ENCODE data around the gene RFX8.

RFX8 gene

DNA sequence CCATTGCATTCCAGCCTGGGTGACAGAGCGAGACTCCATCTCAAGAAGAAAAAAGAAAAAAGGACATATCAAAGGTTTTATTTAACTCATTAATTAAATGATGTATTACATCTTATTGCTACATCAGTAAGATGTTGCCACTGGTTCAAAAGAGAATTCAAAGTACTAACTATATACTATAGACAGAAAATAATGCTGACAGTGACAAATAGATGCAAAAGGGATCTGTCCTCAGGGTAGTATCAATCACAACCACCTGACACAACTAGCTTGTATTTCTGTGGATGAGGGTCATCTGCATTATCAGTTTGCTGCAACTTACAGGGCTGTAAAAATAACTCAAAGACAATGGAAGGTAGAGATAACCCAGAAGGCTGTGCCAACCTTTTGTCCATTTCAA is 71.2 kb downstream of the RFX8 start:
- TF ChIP-seq, protein P1, sequence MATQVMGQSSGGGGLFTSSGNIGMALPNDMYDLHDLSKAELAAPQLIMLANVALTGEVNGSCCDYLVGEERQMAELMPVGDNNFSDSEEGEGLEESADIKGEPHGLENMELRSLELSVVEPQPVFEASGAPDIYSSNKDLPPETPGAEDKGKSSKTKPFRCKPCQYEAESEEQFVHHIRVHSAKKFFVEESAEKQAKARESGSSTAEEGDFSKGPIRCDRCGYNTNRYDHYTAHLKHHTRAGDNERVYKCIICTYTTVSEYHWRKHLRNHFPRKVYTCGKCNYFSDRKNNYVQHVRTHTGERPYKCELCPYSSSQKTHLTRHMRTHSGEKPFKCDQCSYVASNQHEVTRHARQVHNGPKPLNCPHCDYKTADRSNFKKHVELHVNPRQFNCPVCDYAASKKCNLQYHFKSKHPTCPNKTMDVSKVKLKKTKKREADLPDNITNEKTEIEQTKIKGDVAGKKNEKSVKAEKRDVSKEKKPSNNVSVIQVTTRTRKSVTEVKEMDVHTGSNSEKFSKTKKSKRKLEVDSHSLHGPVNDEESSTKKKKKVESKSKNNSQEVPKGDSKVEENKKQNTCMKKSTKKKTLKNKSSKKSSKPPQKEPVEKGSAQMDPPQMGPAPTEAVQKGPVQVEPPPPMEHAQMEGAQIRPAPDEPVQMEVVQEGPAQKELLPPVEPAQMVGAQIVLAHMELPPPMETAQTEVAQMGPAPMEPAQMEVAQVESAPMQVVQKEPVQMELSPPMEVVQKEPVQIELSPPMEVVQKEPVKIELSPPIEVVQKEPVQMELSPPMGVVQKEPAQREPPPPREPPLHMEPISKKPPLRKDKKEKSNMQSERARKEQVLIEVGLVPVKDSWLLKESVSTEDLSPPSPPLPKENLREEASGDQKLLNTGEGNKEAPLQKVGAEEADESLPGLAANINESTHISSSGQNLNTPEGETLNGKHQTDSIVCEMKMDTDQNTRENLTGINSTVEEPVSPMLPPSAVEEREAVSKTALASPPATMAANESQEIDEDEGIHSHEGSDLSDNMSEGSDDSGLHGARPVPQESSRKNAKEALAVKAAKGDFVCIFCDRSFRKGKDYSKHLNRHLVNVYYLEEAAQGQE (IDR thresholded peaks at IDR 0.05; ENCODE audit: insufficient read depth in 1 of 2, low read depth in 2 of 2, low read length in 2 of 2) = no peak
- no peak for TF ChIP-seq FOXP2 (optimal IDR thresholded peaks at IDR 0.05; ENCODE audit: borderline replicate concordance, extremely low read depth, extremely low read length, insufficient read depth)
- no peak for TF ChIP-seq POLR2AphosphoS5 (IDR thresholded peaks at IDR 0.05; ENCODE audit: low read depth, low read length)
- TF ChIP-seq SIN3A (IDR thresholded peaks at IDR 0.05; ENCODE audit: borderline replicate concordance, insufficient read depth, low read length) = no peak
- TF ChIP-seq TAF1 (IDR thresholded peaks at IDR 0.05; ENCODE audit: borderline replicate concordance, insufficient read depth, low read length) = no peak

GRCh38 chr2:101402630-101403029 is 72.3 kb downstream of the RFX8 start:
- TF ChIP-seq, protein P1 (IDR thresholded peaks at IDR 0.05; ENCODE audit: insufficient read depth in 1 of 2, low read depth in 2 of 2, low read length in 2 of 2) = no peak
- TF ChIP-seq FOXP2 (optimal IDR thresholded peaks at IDR 0.05; ENCODE audit: borderline replicate concordance, extremely low read depth, extremely low read length, insufficient read depth) (no peak), TAF1 (IDR thresholded peaks at IDR 0.05; ENCODE audit: borderline replicate concordance, insufficient read depth, low read length) (no peak), SIN3A (IDR thresholded peaks at IDR 0.05; ENCODE audit: borderline replicate concordance, insufficient read depth, low read length) (no peak), POLR2AphosphoS5 (IDR thresholded peaks at IDR 0.05; ENCODE audit: low read depth, low read length) (no peak)

DNA sequence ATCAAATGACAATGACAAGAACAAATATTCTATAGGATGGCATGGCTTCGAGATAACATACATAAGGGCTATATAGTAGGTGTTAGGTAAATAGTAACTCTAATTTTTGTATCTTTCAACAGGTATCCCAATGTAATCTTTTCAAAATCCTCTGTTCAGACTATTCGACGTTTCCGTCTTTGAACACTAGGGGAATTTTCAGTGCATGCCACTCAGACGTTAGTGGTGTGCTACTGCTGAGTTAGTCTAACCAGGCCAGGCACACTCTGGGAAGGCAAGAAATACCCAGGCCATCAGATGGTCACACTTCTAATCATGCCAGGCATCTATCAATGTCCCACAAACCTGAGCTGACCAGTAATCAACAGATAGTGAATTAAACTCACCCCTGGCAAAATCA is 73.0 kb downstream of the RFX8 start:
- TF ChIP-seq POLR2AphosphoS5 (IDR thresholded peaks at IDR 0.05; ENCODE audit: low read depth, low read length) (no peak), SIN3A (IDR thresholded peaks at IDR 0.05; ENCODE audit: borderline replicate concordance, insufficient read depth, low read length) (no peak), TAF1 (IDR thresholded peaks at IDR 0.05; ENCODE audit: borderline replicate concordance, insufficient read depth, low read length) (no peak), FOXP2 (optimal IDR thresholded peaks at IDR 0.05; ENCODE audit: borderline replicate concordance, extremely low read depth, extremely low read length, insufficient read depth) (no peak)
- TF ChIP-seq, protein P1 (IDR thresholded peaks at IDR 0.05; ENCODE audit: insufficient read depth in 1 of 2, low read depth in 2 of 2, low read length in 2 of 2) = no peak

DNA sequence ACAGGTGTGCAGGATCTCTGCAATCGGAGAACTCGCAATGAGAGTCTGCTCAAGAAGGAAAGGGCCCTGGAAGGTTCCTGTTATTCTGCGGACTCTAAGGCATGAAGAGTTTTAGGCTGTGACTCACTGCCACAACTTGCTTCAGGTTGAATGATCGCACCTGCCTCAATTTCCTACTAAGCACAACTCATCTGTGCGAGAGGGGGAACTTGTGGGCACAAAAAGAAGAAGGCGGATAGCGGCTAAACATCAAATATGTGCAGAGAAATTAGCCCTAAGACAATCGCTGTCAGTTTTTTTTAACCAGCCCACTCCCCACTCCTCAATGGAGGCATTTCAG is 73.6 kb downstream of the RFX8 start:
- TF ChIP-seq POLR2AphosphoS5 (IDR thresholded peaks at IDR 0.05; ENCODE audit: low read depth, low read length) = no peak
- TF ChIP-seq SIN3A (IDR thresholded peaks at IDR 0.05; ENCODE audit: borderline replicate concordance, insufficient read depth, low read length) = no peak

DNA sequence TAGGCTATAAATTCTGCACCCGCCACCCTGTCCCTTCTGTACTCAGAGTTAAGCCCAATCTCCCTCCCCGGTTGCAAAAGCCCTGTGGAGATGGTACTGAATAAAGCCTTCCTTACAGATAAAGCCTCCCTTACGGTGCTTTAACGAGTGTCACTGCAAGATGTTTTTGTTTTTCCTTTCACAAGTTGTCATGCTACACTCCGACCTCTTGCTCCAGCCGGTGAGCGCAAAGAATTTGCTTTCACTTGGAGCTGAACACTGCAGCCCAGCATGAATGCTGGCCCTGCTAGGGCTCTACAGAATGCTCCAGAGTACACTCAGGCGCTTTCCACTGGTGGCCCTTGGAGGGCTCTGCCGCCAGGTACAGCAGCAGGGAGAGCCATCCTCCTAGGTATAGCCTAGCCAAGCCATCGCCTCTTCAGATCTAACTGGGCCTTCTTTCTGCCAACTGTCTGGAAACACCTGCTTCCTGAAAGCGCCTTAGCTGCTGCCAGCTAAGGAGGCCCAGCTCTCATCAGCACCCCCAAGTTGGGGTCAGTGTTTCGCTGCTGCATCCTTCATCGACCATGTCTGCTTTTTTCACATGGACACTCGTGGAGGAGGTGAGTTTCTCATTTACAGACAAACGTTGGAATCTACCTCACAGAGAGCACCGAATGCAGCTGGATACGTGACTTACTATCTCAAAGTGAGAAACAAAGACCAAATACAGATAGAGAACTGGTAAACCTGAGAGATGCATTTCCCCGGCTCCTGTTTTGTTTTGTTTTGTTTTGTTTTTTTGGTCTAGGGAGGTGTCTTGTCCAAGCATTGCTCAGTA is 74.2 kb downstream of the RFX8 start:
- TF ChIP-seq FOXP2 (optimal IDR thresholded peaks at IDR 0.05; ENCODE audit: borderline replicate concordance, extremely low read depth, extremely low read length, insufficient read depth) (no peak), SIN3A (IDR thresholded peaks at IDR 0.05; ENCODE audit: borderline replicate concordance, insufficient read depth, low read length) (no peak), POLR2AphosphoS5 (IDR thresholded peaks at IDR 0.05; ENCODE audit: low read depth, low read length) (no peak), TAF1 (IDR thresholded peaks at IDR 0.05; ENCODE audit: borderline replicate concordance, insufficient read depth, low read length) (no peak)
- TF ChIP-seq, protein P1 (IDR thresholded peaks at IDR 0.05; ENCODE audit: insufficient read depth in 1 of 2, low read depth in 2 of 2, low read length in 2 of 2) = no peak

Measured in PFSK-1 (cell line).